Stimulated activated naive CD8-positive, alpha-beta T cell treated with anti-CD3 and anti-CD28 coated beads, Interleukin-15, amount 100 ng/mL, for 72 hours (primary cell): Measurements from ENCODE around the gene PFAS.
"Not testable (repeated sequence)": the region's sequence is repeated elsewhere in the genome, so short reads cannot be mapped to it uniquely, and the experiment has no call there.

Experiments
- ATAC-seq: fragments of 150-1000 bp; cut with Tn5 transposase; 2 replicates; pipeline ENCODE4 v1.10.0; 2021; ENCODE audit warnings: mild to moderate bottlenecking, moderate library complexity
- DNase-seq, 2 donors: peaks; one replicate each; pipeline ENCODE4 v3.0.0; 2021 to 2022
- H3K27ac Mint-ChIP-seq, 2 donors: one replicate each; pipeline ENCODE4 v1.8.0; 2022; ENCODE audit warnings: mild to moderate bottlenecking in 2 of 2, mixed read lengths in 2 of 2, moderate library complexity in 2 of 2
- H3K27me3 Mint-ChIP-seq: one replicate; pipeline ENCODE4 v1.8.0; 2022; ENCODE audit warnings: mixed read lengths
- H3K4me1 Mint-ChIP-seq: one replicate; pipeline ENCODE4 v1.8.0; 2022; ENCODE audit warnings: mild to moderate bottlenecking, mixed read lengths
- H3K4me3 Mint-ChIP-seq, 2 donors: one replicate each; pipeline ENCODE4 v1.8.0; 2022; ENCODE audit warnings: mild to moderate bottlenecking in 2 of 2, mixed read lengths in 2 of 2, moderate library complexity in 1 of 2
- H3K9me3 Mint-ChIP-seq, 2 donors: one replicate each; pipeline ENCODE4 v1.8.0; 2022; ENCODE audit warnings: mixed read lengths in 2 of 2

The PFAS gene, protein sequence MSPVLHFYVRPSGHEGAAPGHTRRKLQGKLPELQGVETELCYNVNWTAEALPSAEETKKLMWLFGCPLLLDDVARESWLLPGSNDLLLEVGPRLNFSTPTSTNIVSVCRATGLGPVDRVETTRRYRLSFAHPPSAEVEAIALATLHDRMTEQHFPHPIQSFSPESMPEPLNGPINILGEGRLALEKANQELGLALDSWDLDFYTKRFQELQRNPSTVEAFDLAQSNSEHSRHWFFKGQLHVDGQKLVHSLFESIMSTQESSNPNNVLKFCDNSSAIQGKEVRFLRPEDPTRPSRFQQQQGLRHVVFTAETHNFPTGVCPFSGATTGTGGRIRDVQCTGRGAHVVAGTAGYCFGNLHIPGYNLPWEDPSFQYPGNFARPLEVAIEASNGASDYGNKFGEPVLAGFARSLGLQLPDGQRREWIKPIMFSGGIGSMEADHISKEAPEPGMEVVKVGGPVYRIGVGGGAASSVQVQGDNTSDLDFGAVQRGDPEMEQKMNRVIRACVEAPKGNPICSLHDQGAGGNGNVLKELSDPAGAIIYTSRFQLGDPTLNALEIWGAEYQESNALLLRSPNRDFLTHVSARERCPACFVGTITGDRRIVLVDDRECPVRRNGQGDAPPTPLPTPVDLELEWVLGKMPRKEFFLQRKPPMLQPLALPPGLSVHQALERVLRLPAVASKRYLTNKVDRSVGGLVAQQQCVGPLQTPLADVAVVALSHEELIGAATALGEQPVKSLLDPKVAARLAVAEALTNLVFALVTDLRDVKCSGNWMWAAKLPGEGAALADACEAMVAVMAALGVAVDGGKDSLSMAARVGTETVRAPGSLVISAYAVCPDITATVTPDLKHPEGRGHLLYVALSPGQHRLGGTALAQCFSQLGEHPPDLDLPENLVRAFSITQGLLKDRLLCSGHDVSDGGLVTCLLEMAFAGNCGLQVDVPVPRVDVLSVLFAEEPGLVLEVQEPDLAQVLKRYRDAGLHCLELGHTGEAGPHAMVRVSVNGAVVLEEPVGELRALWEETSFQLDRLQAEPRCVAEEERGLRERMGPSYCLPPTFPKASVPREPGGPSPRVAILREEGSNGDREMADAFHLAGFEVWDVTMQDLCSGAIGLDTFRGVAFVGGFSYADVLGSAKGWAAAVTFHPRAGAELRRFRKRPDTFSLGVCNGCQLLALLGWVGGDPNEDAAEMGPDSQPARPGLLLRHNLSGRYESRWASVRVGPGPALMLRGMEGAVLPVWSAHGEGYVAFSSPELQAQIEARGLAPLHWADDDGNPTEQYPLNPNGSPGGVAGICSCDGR (N-terminal part only)

DNA sequence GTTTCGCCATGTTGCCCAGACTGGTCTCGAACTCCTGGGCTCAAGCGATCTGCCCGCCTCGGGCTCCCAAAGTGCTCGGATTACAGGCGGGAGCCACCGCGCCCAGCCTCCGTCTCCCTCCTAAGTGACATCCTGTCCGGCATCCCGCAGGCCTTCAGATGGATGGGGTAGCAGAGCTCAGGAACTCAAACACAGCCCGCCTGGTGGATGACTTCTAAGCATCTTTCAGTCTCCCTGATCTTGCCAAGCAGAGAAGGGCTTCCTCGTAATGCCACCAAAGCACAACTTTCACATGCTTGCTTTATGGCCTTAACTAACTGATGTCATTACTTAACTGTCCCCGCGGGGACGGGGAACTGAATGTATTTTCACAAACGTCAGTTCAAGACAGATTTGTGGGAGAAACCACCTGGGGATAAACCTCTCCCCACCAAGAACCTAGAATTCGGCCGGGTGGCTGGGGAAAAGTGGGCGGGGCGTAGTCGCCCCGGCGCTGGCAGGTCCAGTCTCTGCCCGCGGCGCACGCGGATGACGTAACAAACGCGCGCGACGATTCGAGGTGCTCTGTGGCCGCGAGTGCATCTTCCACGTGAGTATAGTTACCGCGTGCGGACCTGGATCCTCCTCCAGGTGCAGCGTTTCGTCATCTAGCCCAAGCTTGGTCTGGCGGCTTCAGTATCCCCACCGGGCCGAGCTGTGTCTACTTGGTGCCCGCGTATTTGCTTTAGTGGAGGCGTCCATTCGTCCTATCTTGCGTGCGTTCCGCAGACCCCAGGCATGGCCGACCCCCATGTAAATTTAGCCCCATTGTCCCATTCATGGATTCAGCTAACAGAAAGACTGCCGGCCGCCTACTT lies at the start of gene PFAS:
Gene PFAS (plus strand): TSS at position 539 of the 857 bp plus-strand sequence. CDS start 4,649 bp downstream, outside the sequence.
- H3K9me3 Mint-ChIP-seq, result no peaks in the 10 kb centered on the region
- peak; percentile 73 for ATAC-seq

DNA sequence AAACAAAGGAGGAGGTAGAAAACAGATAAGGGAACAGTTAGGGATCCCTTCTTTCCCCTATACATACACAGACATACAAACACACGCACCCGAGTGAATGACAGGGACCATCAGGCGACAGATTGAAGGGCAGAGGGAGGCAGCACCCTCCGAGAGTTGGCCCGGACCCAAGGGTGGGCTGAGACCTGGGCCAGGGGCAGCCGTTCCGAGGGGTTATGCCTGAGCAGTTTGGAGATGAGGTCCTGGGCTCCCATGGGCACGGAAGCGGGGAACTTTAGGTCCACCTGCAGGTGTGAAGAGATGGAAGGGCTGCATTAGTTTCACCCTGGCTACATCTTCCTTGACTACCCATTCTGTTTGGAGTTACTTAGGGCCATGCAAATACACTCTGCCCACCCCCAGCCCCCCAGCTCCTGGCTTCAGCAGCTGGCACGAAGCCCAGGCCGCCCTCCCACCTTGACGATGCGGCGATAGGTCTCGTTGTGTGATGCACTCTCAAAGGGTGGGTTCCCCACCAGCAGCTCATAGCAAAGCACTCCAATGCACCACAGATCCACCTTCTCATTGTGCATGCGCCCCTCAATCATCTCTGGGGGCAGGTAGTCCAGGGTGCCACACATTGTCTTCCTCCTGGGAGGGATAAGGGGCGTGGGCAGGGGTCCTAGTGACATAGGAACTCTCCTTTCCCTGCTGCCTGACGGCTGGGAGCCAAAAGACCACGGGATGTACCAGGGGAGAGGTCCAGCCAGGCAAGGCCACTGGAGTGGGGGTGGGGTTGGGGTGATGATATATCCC lies 44.1 kb upstream of the PFAS start:
- Mint-ChIP-seq H3K9me3 (no peaks in the 10 kb centered on the region), H3K27ac (no peak overlapping the region), H3K27me3 (no peaks in the 10 kb centered on the region), H3K4me3 (no peak overlapping the region), H3K4me1 (peaks cover 45% of the 10 kb centered on the region)
- ATAC-seq, result no peak
- DNase-seq, result no peak

More for the DNA sequence above, at the start of gene PFAS:
- Mint-ChIP-seq H3K4me3 (peak within 1 kb of the TSS; percentile 95 to 99), H3K4me1 (peaks cover 42% of the 10 kb centered on the region), H3K27me3 (no peaks in the 10 kb centered on the region), H3K27ac (peak within 1 kb of the TSS; percentile 99 to 100)
- DNase-seq, result peak; percentile 97 to 98

DNA sequence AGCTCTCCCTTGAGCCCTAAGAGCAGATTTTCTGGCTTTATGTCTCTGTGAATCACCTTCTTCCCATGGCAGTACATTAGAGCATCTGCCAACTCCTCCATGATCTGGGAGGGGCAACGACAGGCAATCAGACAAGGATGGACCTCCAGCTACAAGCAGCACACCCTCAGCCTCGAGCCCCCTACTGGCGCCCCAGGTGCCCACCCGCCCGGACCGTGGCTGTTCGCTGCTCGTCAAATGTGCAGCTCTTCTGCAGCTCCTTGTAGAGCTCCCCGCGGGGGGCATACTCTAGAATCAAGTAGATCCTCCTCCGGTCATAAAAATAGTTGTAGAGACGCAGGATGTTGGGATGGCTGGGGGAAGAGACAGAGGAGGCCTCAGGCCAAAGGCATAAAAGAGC lies 42.6 kb upstream of the PFAS start:
- Mint-ChIP-seq H3K27ac (peak overlapping the region in 1 of 2 donors; percentile 55), H3K4me1 (peaks cover 54% of the 10 kb centered on the region), H3K9me3 (no peaks in the 10 kb centered on the region), H3K27me3 (no peaks in the 10 kb centered on the region), H3K4me3 (peak overlapping the region in 1 of 2 donors; percentile 34)
- ATAC-seq (no peak), DNase-seq (no peak)

DNA sequence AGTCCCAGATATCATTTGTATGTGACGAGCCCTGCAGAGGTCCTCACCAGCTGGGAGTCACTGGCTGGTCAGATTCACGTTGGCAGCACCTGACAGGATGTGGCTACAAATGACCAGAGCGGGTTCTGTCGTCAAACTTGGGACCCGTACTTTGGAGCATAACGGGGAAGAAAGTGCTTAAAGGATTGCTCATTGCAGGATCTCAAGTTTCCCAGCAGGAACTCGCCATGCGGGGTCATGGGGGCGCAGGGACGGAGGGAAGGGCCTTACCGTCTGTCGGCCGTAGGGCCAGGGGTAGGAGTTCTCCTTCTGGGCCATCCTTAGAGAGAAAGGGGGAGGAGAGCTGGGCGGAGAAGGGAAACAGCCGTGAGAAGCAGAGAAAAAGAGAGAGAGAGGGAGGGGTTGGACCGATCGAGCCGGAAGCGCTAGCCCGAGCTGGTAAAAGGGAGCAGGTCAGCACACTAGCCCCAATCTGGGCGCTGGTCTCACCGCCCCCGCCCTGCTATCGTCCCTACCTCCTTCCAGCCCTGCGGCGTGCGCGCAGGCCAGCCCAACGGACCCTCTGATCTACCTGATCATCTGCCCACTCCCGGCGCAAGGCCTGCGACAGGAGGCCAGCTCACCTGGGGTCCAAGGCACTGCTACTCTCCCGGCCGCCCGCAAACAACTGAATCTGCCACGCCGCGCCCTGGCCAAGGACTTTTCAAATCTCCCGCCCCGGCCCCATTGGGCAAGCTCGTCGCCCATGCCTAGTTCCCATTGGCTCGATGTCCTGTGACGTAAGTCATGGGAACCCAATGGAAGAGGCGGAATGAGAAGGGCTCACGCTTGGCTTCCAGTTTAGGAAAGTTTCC lies 39.0 kb upstream of the PFAS start, which contains the start of gene AURKB:
Gene AURKB (minus strand): TSS at position 669 of the 854 bp plus-strand sequence. CDS start 351 bp downstream, at position 318.
- peak; percentile 85 to 92 for DNase-seq
- H3K9me3 Mint-ChIP-seq, result no peaks in the 10 kb centered on the region
- H3K4me1 Mint-ChIP-seq, result peaks cover 50% of the 10 kb centered on the region
- peak; percentile 98 for ATAC-seq
- no peaks in the 10 kb centered on the region for H3K27me3 Mint-ChIP-seq
- H3K27ac Mint-ChIP-seq, result peak within 1 kb of the TSS; percentile 94 to 100
- peak within 1 kb of the TSS; percentile 93 to 99 for H3K4me3 Mint-ChIP-seq

DNA sequence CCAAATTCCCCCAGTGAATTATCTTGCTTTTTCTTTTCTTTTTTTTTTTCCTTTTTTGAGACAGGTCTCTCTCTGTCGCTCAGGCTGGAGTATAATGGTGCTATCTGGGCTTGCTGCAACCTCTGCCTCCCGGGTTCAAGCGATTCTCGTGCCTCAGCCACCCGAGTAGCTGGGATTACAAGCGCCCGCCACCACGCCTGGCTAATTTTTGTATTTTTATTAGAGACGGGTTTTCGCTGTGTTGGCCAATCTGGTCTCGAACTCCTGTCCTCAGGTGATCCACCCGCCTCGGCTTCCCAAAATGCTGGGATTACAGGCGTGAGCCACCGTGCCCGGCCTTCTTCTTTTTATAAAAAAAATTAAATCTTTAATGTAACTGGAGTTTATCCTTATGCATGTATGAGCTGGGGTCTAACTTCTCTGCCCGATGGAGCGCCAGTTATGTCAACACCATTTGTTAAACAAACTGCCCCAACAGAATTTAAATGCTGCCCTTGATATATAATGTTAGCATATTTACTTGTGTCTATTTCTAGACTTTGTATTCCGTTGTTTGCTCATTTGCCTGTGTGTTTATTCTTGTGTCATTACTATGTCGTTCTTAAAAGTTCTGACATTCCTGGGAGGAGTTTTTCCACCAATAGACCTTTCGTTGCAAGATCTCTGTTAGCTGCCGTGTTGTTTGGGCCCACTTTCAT lies 38.2 kb upstream of the PFAS start:
- no peak for DNase-seq
- Mint-ChIP-seq H3K27ac (peak overlapping the region; percentile 94 to 100), H3K4me1 (peaks cover 50% of the 10 kb centered on the region), H3K27me3 (no peaks in the 10 kb centered on the region), H3K9me3 (no peaks in the 10 kb centered on the region), H3K4me3 (peak overlapping the region; percentile 93 to 99)
- peak; percentile 60 for ATAC-seq

DNA sequence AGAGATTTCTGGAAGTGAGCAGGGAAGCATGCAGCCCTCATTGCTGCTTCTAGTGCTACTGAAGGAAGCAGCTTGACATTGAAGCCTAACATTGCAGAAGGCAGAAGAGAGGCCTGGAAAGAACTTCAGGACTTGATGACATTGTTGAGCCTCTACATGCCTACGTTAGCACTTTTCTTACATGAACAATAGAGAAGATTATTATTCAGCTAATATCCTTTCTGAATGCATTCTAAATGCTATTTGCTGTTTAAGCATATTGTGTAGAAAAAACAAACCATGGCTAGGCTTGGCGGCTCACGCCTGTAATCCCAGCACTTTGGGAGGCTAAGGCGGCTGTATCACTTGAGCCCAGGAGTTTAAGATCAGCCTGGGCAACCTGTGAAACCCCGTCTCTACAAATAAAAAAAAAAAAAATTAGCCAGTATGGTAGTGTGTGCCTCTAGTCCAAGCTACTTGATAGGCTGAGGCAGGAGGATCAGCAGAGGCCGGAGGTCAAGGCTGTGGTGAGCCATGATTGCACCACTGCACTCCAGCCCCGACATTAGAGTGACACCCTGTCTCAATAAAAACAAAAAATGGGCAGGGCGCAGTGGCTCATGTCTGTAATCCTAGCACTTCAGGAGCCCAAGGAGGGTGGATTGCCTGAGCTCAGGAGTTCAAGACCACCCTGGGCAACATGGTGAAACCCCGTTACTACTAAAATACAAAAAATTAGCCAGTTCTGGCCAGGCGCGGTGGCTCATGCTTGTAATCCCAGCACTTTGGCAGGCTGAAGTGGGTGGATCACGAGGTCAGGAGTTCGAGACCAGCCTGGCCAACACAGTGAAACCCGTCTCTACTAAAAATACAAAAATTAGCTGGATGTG lies 36.5 kb upstream of the PFAS start:
- DNase-seq (no peak), ATAC-seq (no peak)
- Mint-ChIP-seq H3K27ac (peak overlapping the region in 1 of 2 donors; percentile 48), H3K27me3 (no peaks in the 10 kb centered on the region), H3K4me1 (peaks cover 38% of the 10 kb centered on the region), H3K9me3 (no peaks in the 10 kb centered on the region), H3K4me3 (no peak overlapping the region)

DNA sequence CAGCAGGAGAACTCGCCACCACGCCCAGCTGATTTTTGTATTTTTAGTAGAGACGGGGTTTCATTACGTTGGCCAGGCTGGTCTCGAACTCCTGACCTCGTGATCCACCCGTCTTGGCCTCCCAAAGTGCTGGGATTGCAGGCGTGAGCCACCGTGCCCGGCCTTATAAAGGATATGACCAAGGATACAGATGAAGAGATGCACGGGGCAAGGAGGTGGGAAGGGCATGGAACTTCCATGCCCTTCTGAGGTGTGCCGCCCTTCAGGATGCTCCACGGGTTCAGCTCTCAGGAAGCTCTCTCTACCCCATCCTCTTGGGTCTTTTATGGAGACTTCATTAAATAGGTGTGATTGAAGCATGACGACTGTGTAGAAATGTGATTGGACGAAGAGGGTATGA lies 35.1 kb upstream of the PFAS start:
- DNase-seq, H3K9me3 Mint-ChIP-seq, H3K4me3 Mint-ChIP-seq, H3K27ac Mint-ChIP-seq, ATAC-seq, H3K27me3 Mint-ChIP-seq: not testable (repeated sequence)
- peaks cover 35% of the 10 kb centered on the region for H3K4me1 Mint-ChIP-seq

DNA sequence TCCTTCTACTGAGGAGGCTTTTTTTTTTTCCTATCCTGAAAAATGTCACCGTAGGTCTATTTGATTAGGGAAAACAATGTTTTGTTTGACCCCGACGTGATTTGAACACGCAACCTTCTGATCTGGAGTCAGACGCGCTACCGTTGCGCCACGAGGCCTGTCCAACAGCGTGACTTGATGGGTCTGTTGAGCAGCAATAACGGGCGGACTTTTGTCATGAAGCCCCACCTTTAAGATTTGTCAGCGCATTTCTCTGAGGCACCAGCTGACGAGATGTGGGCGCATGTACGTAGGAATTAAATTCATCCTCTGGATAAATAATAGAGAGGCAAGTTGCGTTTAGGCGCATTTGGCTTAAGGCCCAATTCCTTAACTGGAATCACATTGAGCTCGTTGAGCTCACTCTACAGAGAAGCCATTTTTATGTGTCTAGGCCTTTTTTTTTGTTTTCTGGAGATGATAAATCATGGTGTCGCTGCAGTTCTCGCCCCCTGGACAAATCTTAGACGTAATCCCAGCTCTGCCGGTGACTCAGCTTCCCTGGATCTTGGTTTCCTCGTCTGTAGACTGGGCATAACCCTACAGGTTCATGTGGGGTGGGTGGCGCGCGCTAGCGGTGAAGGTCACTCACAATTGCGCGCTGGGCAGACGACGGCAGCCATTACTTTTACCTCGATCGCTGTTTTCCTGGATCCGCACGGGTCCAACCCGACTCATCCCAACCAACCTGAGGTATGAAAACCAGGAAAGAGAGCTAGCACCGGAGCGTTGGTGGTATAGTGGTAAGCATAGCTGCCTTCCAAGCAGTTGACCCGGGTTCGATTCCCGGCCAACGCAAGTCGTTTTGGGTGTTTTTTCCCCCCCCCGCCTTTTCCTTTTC lies 28.1 kb upstream of the PFAS start:
- Mint-ChIP-seq H3K4me3 (peak overlapping the region; percentile 88 to 96), H3K9me3 (no peaks in the 10 kb centered on the region), H3K27me3 (no peaks in the 10 kb centered on the region), H3K27ac (peak overlapping the region; percentile 93 to 100), H3K4me1 (peaks cover 63% of the 10 kb centered on the region)
- DNase-seq (peak; percentile 87 to 91), ATAC-seq (peak; percentile 33)

DNA sequence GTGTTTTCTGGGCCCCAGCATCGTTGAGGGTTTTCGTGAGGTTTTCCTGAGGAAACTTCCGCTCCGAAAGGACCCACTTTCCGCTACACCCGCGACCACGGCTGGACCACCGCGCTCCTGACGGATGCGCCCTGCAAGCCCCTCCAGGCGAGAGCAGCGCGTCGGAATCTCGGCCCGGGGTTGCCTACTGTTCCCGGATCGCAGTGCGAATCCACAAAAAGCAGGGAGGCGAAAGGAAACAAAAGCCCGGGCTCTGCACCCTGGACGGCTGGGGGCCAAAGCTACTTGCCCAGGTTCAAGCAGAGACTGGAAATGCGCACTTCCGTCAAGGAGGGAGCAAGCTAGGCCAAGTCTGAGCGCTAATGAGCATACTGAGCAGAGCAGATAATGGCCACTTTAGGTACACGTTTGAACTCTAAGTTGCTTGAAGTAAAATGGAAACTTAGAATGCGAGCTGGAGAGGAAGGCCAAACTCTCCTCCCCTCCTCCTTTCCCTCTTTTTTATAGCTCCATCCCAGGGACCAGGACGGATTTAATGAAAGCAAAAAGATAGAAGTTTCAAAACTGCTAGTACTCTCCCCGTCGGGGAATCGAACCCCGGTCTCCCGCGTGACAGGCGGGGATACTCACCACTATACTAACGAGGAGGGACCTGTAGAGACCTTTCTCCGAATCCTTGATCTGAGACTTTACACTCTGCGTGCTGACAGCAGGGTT lies 27.3 kb upstream of the PFAS start:
- Mint-ChIP-seq H3K9me3 (no peaks in the 10 kb centered on the region), H3K4me3 (peak overlapping the region; percentile 88 to 96), H3K27me3 (no peaks in the 10 kb centered on the region), H3K4me1 (peaks cover 71% of the 10 kb centered on the region), H3K27ac (peak overlapping the region; percentile 93 to 100)
- DNase-seq (peak; percentile 93 to 95), ATAC-seq (peak; percentile 73)

DNA sequence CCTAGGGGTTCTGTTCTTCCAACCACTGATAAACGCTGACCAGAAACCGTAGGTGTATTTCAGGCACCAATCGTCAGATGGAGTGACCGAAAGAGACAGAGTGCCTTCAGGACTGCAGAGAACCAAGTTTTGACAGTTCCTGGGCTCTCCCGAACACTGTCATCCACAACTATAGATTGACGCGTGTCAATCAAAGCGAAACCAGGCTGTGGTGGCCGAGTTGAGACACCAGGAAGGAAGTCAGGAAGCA lies 26.8 kb upstream of the PFAS start:
- peak overlapping the region; percentile 88 to 96 for H3K4me3 Mint-ChIP-seq
- no peak for ATAC-seq
- no peaks in the 10 kb centered on the region for H3K27me3 Mint-ChIP-seq
- no peaks in the 10 kb centered on the region for H3K9me3 Mint-ChIP-seq
- DNase-seq, result no peak
- H3K27ac Mint-ChIP-seq, result peak overlapping the region; percentile 93 to 100
- H3K4me1 Mint-ChIP-seq, result peaks cover 76% of the 10 kb centered on the region
